ENCODE results near the gene TTLL7. TPM values are rescaled to one million over a fixed set of nuclear protein-coding genes. Genes with fewer than 3 reads are reported as not detected.

Gene TTLL7, protein sequence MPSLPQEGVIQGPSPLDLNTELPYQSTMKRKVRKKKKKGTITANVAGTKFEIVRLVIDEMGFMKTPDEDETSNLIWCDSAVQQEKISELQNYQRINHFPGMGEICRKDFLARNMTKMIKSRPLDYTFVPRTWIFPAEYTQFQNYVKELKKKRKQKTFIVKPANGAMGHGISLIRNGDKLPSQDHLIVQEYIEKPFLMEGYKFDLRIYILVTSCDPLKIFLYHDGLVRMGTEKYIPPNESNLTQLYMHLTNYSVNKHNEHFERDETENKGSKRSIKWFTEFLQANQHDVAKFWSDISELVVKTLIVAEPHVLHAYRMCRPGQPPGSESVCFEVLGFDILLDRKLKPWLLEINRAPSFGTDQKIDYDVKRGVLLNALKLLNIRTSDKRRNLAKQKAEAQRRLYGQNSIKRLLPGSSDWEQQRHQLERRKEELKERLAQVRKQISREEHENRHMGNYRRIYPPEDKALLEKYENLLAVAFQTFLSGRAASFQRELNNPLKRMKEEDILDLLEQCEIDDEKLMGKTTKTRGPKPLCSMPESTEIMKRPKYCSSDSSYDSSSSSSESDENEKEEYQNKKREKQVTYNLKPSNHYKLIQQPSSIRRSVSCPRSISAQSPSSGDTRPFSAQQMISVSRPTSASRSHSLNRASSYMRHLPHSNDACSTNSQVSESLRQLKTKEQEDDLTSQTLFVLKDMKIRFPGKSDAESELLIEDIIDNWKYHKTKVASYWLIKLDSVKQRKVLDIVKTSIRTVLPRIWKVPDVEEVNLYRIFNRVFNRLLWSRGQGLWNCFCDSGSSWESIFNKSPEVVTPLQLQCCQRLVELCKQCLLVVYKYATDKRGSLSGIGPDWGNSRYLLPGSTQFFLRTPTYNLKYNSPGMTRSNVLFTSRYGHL
- total RNA-seq (0.15 TPM in 1 of 2 replicates, not detected in the other), polyA plus RNA-seq (0.01 and 0.03 TPM in 2 replicates), polyA minus RNA-seq (0.21 and 0.69 TPM in 2 replicates)
- total RNA-seq (2013), result 1.3 TPM

GRCh38 chr1:83998498-83999315 is at the start of gene TTLL7:
Gene TTLL7 (minus strand): TSS chr1:83999132. CDS start chr1:83952211, 46,921 bp downstream.
- peak; percentile 81 for ATAC-seq (ENCODE audit: low read depth)
- ChIA-PET POLR2A (interaction anchor here (0.9 kb wide), 1 partner anchor 78 kb away, joined by 6 read pairs; no protein-coding TSS in a partner anchor), CTCF (no interaction called here)
- intact Hi-C loops (cut with micrococcal nuclease), result loop anchor here (5.0 kb wide), 1 partner anchor 79 kb away; no protein-coding TSS in a partner anchor
- Mint-ChIP-seq H3K27ac (no peak within 1 kb of the TSS), H3K4me1 (peaks cover 14% of the 10 kb centered on the region), H3K9me3 (ENCODE audit: insufficient read depth) (no peaks in the 10 kb centered on the region), H3K27me3 (peaks cover 55% of the 10 kb centered on the region), H3K4me3 (peak within 1 kb of the TSS; percentile 88)
- H3K4me2 ChIP-seq (replicated peaks; ENCODE audit: low read depth, low read length, poor library complexity, severe bottlenecking), result peak within 1 kb of the TSS; percentile 89
- TF ChIP-seq EZH2 (IDR thresholded peaks at IDR 0.05; ENCODE audit: borderline replicate concordance, insufficient read depth, low read depth, low read length, poor library complexity, severe bottlenecking), result no peak
- TF ChIP-seq CTCF (IDR thresholded peaks at IDR 0.05), result no peak
- WGBS (ENCODE audit: insufficient coverage), result 3% methylated on average over 69 of the region's 73 CpGs
- no peaks in the 10 kb centered on the region for H3K79me2 ChIP-seq (ENCODE audit: control insufficient read depth, insufficient read depth, low read length)
- H3K9me3 ChIP-seq (ENCODE audit: control extremely low read depth in 1 of 3, control insufficient read depth in 2 of 3, insufficient read depth in 1 of 3, low read length in 2 of 3), result no peaks in the 10 kb centered on the region
- H3K36me3 ChIP-seq (replicated peaks in 1 of 2; ENCODE audit: control extremely low read depth in 1 of 2, control insufficient read depth in 1 of 2, extremely low read depth in 1 of 2, insufficient read depth in 2 of 2, low read length in 1 of 2), result no peaks in the 10 kb centered on the region
- H4K20me1 ChIP-seq (ENCODE audit: control insufficient read depth, insufficient read depth, low read length, poor library complexity, severe bottlenecking), result no peaks in the 10 kb centered on the region
- peaks cover 0 to 56% (median 38%) of the 10 kb centered on the region in 4 experiments for H3K27me3 ChIP-seq (replicated peaks in 1 of 4; ENCODE audit: control extremely low read depth in 1 of 4, control insufficient read depth in 3 of 4, insufficient read depth in 4 of 4, low read length in 3 of 4)
- H3K4me3 ChIP-seq (ENCODE audit: control extremely low read depth in 1 of 5, extremely low read depth in 1 of 5, insufficient read depth in 1 of 5, low read depth in 2 of 5, low read length in 4 of 5), result peak within 1 kb of the TSS; percentile 30 to 72 (median 65)
- H3K9ac ChIP-seq (ENCODE audit: low read length), result peak within 1 kb of the TSS; percentile 78
- peak within 1 kb of the TSS in 1 of 2 donors; percentile 40 for H3K27ac ChIP-seq (ENCODE audit: low read length in 2 of 2)
- peak; percentile 77 for DNase-seq
- H2AFZ ChIP-seq (ENCODE audit: insufficient read depth, low read depth, low read length, poor library complexity, severe bottlenecking), result peak within 1 kb of the TSS; percentile 85
- peaks cover 10 to 15% of the 10 kb centered on the region in 2 donors for H3K4me1 ChIP-seq (ENCODE audit: control insufficient read depth in 2 of 2, insufficient read depth in 2 of 2, low read length in 2 of 2)

All from B cell (primary cell).